Inferior parietal cortex (tissue), 1 donor: ENCODE measurements around the gene LDLRAD4.
"Not testable (repeated sequence)": the region's sequence is repeated elsewhere in the genome, so short reads cannot be mapped to it uniquely, and the experiment has no call there.

Source experiments
- DNase-seq: peaks from one replicate; pipeline ENCODE4 v3.0.0-alpha.2; 2016; ENCODE audit errors: extremely low spot score

Gene LDLRAD4

GRCh38 chr18:13463526-13464210, 245.1 kb downstream of the LDLRAD4 start:
- DNase-seq = no peak

GRCh38 chr18:13464432-13465123, 246.0 kb downstream of the LDLRAD4 start:
- DNase-seq = no peak

DNA sequence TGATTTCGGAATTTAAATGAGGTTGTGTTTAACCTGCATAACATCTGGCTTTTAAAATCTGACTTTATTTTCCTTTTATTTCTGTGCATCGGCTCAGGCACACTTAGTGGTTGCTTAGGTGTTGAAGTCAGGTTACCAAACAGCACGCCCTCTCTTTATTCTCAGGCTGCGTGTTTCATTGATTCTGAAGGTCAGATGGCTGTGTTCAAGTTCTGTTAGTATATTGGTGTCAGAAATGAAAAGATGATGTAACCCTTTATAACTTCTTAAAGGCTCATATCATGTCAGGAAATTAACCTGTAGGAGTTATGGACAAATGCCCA, 246.5 kb downstream of the LDLRAD4 start:
- DNase-seq = no peak

DNA sequence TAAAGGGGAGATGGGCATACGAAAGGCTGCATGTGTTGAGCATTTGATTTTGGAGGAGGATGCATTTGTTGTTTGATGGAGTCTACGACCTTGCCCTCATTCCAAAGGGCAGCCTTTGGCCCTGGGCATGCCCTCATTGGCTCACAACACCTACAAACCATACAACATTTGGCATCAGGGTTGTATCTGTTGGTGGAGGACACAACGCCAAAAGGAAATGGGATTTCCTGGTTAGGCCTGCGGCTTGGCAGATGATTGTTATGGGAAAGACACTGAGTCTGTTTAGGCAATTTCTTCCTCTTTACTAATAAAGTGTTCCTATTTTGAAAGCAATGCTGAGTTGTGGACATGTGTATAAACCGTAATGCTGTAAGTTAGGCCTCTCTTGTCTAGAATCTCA, 246.9 kb downstream of the LDLRAD4 start:
- DNase-seq = no peak

GRCh38 chr18:13470516-13471197, 252.1 kb downstream of the LDLRAD4 start:
- no peak for DNase-seq

- DNase-seq = no peak
Observed at GRCh38 chr18:13471198-13471845, 252.8 kb downstream of the LDLRAD4 start.

DNA sequence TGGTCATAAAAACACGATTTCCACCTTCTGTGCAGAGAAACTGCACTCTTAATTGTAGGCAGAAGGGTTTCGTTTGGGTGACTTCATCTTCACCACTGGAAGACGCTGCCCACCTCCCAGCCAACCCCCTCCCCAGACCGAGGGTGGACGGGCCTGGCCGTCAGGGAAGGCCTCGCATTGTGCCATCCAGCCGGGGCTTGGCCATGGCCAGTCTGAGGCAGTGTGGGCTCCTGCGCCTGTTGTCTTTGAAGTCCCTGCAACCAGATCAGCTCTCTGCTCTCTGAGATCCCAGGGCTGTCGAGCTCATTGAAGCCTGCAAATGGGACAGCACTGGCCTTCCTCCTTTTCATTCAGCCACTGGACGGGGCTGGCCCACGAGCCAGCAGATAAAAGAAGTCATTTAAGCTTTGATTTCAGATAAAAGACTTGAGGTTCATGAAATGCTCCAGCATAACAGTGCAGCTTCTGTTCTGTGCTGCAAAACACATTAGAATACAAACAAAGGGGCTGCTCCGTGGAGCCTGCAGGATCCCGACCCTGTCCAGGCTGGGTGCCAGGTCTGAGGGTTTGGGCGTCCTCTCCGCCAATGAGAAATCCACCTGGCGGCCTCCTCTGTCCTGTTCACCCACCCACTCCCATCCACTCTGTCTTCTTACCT, 253.5 kb downstream of the LDLRAD4 start:
- DNase-seq = no peak

DNA sequence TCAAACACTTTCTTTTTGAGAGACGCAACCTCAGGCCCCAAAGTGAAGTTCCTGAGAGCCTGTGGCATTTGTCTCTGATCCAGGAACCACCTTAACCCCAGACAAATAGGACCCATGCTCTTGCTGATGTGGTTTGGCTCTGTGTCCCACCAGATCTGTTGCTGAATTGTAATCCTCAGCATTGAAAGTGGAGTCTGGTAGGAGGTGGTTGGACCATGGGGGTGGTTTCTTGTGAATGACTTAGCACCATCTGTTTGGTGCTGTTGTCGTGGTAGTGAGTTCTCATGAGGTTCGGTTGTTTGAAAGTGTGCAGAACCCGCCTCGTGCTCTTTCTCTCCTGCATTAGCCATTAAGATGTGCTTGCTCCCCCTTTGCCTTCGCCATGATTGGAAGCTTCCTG, 255.2 kb downstream of the LDLRAD4 start:
- DNase-seq = no peak

DNA sequence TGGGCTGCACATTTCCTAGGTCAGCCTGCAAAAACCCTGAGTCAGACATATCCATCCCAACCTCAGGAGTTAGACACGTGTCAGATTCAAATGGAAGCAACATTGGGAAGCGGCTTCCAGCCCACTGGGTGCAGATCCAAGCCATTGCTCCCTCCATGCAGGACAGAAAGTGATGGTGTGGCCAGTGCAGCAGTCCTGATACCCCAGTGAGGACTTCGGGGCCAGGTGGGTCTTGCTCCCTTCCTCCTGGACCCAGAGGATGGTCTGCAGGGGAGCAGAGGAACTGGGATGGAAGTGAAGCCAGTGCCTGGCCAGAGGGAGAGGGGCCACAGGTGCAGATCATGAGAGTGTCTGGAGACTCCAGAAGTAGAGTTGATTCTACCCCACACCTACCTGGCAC, 255.8 kb downstream of the LDLRAD4 start:
- no peak for DNase-seq

DNA sequence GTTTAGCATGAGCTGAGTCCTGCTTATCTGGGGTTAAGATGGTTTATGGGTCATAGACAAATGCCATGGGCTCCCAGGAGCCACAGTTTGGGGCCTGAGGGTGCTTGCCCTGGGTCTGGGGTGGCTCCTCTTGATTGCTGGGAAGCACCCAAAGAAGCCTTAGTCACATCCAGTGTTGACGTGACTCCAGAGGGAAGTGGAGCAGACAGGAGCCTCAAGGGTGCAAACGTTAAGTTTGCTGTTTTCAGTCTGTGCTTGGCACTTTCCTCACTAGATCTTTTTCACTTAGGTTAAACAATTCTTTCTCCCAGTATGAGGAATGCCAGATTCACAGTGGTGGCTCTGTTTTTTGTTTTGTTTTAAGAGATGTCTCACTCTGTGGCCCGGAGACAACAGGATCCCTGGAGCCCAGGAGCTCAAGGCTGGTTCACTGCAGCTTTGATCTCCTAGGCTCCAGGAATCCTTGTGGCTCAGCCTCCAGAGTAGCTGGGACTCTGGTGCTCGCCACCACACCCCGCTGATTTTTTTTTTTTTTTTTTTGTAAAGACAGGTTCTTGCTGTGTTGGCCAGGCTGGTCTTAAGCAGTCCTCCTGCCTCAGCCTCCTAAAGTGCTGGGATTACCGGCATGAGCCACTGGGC, 256.5 kb downstream of the LDLRAD4 start:
- no peak for DNase-seq

DNA sequence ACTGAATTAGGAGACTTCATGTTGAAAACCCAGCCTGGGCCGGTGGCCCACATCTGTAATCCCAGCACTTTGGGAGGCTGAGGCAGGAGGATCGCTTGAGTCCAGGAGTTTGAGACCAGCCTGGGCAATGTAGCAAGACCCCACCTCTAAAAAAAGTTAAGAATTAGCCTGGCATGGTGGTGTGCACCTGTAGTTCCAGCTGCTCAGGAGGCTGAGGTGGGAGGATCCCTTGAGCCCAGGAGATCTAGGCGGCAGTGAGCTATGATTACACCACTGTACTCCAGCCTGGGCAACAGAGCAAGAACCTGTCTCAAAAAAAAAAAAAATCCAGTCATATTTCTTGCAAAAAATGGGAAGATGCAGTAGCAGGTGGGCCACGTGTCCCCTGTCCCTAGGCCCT, 257.8 kb downstream of the LDLRAD4 start:
- not testable (repeated sequence) for DNase-seq

DNA sequence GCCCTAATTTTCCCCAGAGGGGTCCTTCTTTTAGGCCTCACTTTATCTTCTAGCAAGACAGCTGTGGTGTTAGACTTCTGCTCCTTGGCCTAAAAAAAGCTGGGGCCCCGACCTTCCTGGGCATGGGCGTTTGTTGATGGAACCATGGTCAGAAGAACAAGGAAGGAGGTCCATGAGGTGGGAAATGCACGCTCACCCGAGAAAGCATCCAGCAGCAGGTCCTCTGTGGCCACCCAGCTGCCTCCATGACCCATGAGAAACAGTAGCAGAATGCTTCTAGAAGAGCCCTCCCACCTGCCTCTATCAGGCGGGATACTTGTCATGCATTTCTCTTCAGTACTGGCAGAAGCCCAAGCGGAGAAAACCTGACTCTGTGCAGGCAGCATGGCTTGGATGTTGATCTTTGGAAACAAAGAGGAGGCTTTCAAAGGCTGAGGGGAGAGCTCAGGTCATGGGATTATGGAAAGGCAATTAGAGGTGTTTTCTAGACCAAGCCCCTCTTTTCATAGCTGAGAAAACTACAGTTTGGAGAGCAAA, 258.7 kb downstream of the LDLRAD4 start:
- no peak for DNase-seq

GRCh38 chr18:13480571-13481255, 262.2 kb downstream of the LDLRAD4 start:
- DNase-seq = no peak

DNA sequence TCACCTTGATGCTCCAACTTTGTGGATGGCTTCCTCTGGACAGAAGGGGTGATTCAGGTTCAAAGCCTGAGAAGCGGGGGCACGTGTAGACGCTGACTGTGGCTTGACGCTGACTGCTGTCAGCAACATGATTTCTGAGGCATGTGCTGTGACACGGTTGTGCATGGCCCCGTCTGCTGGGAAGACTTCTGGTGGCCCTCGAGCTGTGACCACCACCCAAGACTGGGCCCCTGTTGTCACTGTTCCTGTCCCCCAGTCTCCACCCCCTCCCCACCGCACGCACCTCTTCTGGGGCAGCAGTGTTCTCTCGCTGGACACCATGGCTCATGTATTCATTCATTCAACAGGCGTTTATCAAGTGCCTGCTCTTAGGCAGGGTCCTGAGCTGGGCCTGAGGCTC, 262.8 kb downstream of the LDLRAD4 start:
- DNase-seq = no peak

- DNase-seq = no peak
Observed at GRCh38 chr18:13481820-13482617, 263.5 kb downstream of the LDLRAD4 start.

- no peak for DNase-seq
Observed at GRCh38 chr18:13482618-13482945, 264.0 kb downstream of the LDLRAD4 start.

DNA sequence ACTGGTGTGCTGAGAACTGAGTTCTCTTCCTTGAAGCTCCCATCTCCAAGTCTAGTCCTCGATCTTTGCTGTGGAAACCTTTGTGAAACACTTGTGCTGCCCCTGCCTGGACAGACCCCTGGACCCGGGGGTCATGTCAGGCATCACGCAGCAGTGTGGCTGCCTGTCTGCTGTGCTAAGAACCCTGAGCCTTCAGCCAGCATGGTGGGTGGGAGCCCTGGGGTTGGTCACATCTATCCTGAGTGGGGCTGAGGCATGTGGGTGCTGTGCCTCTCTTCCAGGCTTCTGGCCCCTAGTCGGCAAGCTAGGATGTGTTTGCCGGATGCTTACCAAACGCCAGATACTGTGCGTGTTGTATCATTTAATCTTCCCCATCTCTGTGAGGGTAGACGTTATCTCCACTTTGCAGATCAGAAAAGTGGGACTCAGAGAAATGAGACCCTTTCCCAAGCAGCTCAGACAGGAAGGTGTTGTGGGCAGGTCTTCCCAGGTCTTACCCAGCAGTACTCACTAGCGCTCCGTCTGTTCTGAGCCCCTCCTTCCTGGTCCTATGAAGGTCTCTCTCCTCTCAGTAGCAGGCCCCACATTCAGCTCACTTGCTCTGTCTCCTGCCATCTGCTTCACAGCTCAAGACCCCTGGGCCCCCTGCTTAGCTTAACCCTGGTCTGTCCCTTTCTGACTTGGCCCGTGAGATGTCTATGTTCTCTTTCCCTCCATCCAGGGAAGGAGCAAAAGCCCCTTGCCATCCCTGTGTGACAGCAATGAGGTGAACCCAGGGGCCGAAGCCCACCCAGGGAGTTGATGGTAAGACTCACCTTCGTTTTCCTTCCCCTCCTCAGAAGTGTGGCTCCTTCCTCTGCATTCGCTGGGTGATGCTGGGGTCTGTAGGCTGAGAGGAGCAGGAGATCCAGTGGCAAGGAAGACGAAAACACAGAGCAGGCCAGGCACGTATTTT, 265.0 kb downstream of the LDLRAD4 start:
- no peak for DNase-seq

- DNase-seq = no peak
Observed at GRCh38 chr18:13485182-13485581, 266.6 kb downstream of the LDLRAD4 start.

GRCh38 chr18:13485604-13486003, 267.0 kb downstream of the LDLRAD4 start:
- DNase-seq = no peak
